ENCODE data around the gene NELL1.

NELL1 gene

GRCh38 chr11:20661850-20662249 lies 7.5 kb upstream of the NELL1 start:
- no peaks in the 10 kb centered on the region for H3K4me1 ChIP-seq (ENCODE audit: control insufficient read depth, insufficient read depth, low read length)

GRCh38 chr11:20668131-20668809 lies 1.1 kb upstream of the NELL1 start:
- Histone ChIP-seq H3K27me3 (ENCODE audit: control insufficient read depth in 1 of 2, insufficient read depth in 2 of 2, low read length in 2 of 2) (peaks cover 23 to 37% of the 10 kb centered on the region in 2 donors), H3K9ac (ENCODE audit: low read length in 2 of 2) (no peak overlapping the region), H3K4me3 (ENCODE audit: low read length in 2 of 2) (no peak overlapping the region)

More at GRCh38 chr11:20661850-20662249, 7.5 kb upstream of the NELL1 start:
- Histone ChIP-seq H3K9me3 (ENCODE audit: control insufficient read depth in 2 of 2, low read length in 2 of 2) (no peaks in the 10 kb centered on the region), H3K36me3 (ENCODE audit: control insufficient read depth in 2 of 2, insufficient read depth in 2 of 2, low read length in 2 of 2) (no peaks in the 10 kb centered on the region), H3K27me3 (ENCODE audit: control insufficient read depth in 1 of 2, insufficient read depth in 2 of 2, low read length in 2 of 2) (no peaks in the 10 kb centered on the region), H3K27ac (ENCODE audit: low read length) (no peak overlapping the region), H3K9ac (ENCODE audit: low read length in 2 of 2) (no peak overlapping the region), H3K4me3 (ENCODE audit: low read length in 2 of 2) (no peak overlapping the region)

GRCh38 chr11:20669820-20670684 lies 666 bp downstream of the NELL1 start:
- Histone ChIP-seq H3K4me1 (ENCODE audit: control insufficient read depth, insufficient read depth, low read length) (peaks cover 19% of the 10 kb centered on the region), H3K4me3 (ENCODE audit: low read length in 2 of 2) (peak overlapping the region; percentile 38 to 63), H3K36me3 (ENCODE audit: control insufficient read depth in 2 of 2, insufficient read depth in 2 of 2, low read length in 2 of 2) (no peaks in the 10 kb centered on the region), H3K9me3 (ENCODE audit: control insufficient read depth in 2 of 2, low read length in 2 of 2) (no peaks in the 10 kb centered on the region), H3K27me3 (ENCODE audit: control insufficient read depth in 1 of 2, insufficient read depth in 2 of 2, low read length in 2 of 2) (peaks cover 28 to 41% of the 10 kb centered on the region in 2 donors), H3K9ac (ENCODE audit: low read length in 2 of 2) (no peak overlapping the region), H3K27ac (ENCODE audit: low read length) (no peak overlapping the region)

More at GRCh38 chr11:20668131-20668809, 1.1 kb upstream of the NELL1 start:
- no peaks in the 10 kb centered on the region for H3K9me3 ChIP-seq (ENCODE audit: control insufficient read depth in 2 of 2, low read length in 2 of 2)
- H3K4me1 ChIP-seq (ENCODE audit: control insufficient read depth, insufficient read depth, low read length): peaks cover 19% of the 10 kb centered on the region
- no peak overlapping the region for H3K27ac ChIP-seq (ENCODE audit: low read length)
- no peaks in the 10 kb centered on the region for H3K36me3 ChIP-seq (ENCODE audit: control insufficient read depth in 2 of 2, insufficient read depth in 2 of 2, low read length in 2 of 2)

GRCh38 chr11:20670932-20671403 lies 1.6 kb downstream of the NELL1 start:
- H3K27ac ChIP-seq (ENCODE audit: low read length): no peak overlapping the region
- H3K9me3 ChIP-seq (ENCODE audit: control insufficient read depth in 2 of 2, low read length in 2 of 2): no peaks in the 10 kb centered on the region
- H3K27me3 ChIP-seq (ENCODE audit: control insufficient read depth in 1 of 2, insufficient read depth in 2 of 2, low read length in 2 of 2): peaks cover 30 to 41% of the 10 kb centered on the region in 2 donors
- H3K4me1 ChIP-seq (ENCODE audit: control insufficient read depth, insufficient read depth, low read length): peaks cover 19% of the 10 kb centered on the region
- peak overlapping the region in 1 of 2 donors; percentile 15 for H3K4me3 ChIP-seq (ENCODE audit: low read length in 2 of 2)
- no peaks in the 10 kb centered on the region for H3K36me3 ChIP-seq (ENCODE audit: control insufficient read depth in 2 of 2, insufficient read depth in 2 of 2, low read length in 2 of 2)
- H3K9ac ChIP-seq (ENCODE audit: low read length in 2 of 2): no peak overlapping the region

- Histone ChIP-seq H3K9ac (ENCODE audit: low read length in 2 of 2) (no peak overlapping the region), H3K36me3 (ENCODE audit: control insufficient read depth in 2 of 2, insufficient read depth in 2 of 2, low read length in 2 of 2) (no peaks in the 10 kb centered on the region), H3K4me3 (ENCODE audit: low read length in 2 of 2) (no peak overlapping the region), H3K27ac (ENCODE audit: low read length) (no peak overlapping the region), H3K4me1 (ENCODE audit: control insufficient read depth, insufficient read depth, low read length) (peaks cover 19% of the 10 kb centered on the region), H3K9me3 (ENCODE audit: control insufficient read depth in 2 of 2, low read length in 2 of 2) (no peaks in the 10 kb centered on the region), H3K27me3 (ENCODE audit: control insufficient read depth in 1 of 2, insufficient read depth in 2 of 2, low read length in 2 of 2) (peaks cover 32 to 41% of the 10 kb centered on the region in 2 donors)
These were observed 2.6 kb downstream of the NELL1 start for GRCh38 chr11:20671856-20672546.

- Histone ChIP-seq H3K36me3 (ENCODE audit: control insufficient read depth in 2 of 2, insufficient read depth in 2 of 2, low read length in 2 of 2) (no peaks in the 10 kb centered on the region), H3K27me3 (ENCODE audit: control insufficient read depth in 1 of 2, insufficient read depth in 2 of 2, low read length in 2 of 2) (peaks cover 32 to 41% of the 10 kb centered on the region in 2 donors), H3K9ac (ENCODE audit: low read length in 2 of 2) (no peak overlapping the region), H3K4me3 (ENCODE audit: low read length in 2 of 2) (no peak overlapping the region), H3K9me3 (ENCODE audit: control insufficient read depth in 2 of 2, low read length in 2 of 2) (no peaks in the 10 kb centered on the region), H3K27ac (ENCODE audit: low read length) (no peak overlapping the region), H3K4me1 (ENCODE audit: control insufficient read depth, insufficient read depth, low read length) (peaks cover 19% of the 10 kb centered on the region)
These were observed 3.2 kb downstream of the NELL1 start for GRCh38 chr11:20672575-20672974.

GRCh38 chr11:20676658-20677057 lies 7.3 kb downstream of the NELL1 start:
- no peaks in the 10 kb centered on the region for H3K9me3 ChIP-seq (ENCODE audit: control insufficient read depth in 2 of 2, low read length in 2 of 2)
- no peak overlapping the region for H3K9ac ChIP-seq (ENCODE audit: low read length in 2 of 2)
- H3K4me1 ChIP-seq (ENCODE audit: control insufficient read depth, insufficient read depth, low read length): no peaks in the 10 kb centered on the region
- no peak overlapping the region for H3K4me3 ChIP-seq (ENCODE audit: low read length in 2 of 2)
- no peak overlapping the region for H3K27ac ChIP-seq (ENCODE audit: low read length)
- peaks cover 7 to 17% of the 10 kb centered on the region in 2 donors for H3K27me3 ChIP-seq (ENCODE audit: control insufficient read depth in 1 of 2, insufficient read depth in 2 of 2, low read length in 2 of 2)
- H3K36me3 ChIP-seq (ENCODE audit: control insufficient read depth in 2 of 2, insufficient read depth in 2 of 2, low read length in 2 of 2): no peaks in the 10 kb centered on the region

- H3K27me3 ChIP-seq (ENCODE audit: control insufficient read depth in 1 of 2, insufficient read depth in 2 of 2, low read length in 2 of 2): no peaks in the 10 kb centered on the region
- H3K4me3 ChIP-seq (ENCODE audit: low read length in 2 of 2): no peak overlapping the region
- H3K9me3 ChIP-seq (ENCODE audit: control insufficient read depth in 2 of 2, low read length in 2 of 2): no peaks in the 10 kb centered on the region
- H3K36me3 ChIP-seq (ENCODE audit: control insufficient read depth in 2 of 2, insufficient read depth in 2 of 2, low read length in 2 of 2): no peaks in the 10 kb centered on the region
- H3K27ac ChIP-seq (ENCODE audit: low read length): no peak overlapping the region
- H3K4me1 ChIP-seq (ENCODE audit: control insufficient read depth, insufficient read depth, low read length): no peaks in the 10 kb centered on the region
- no peak overlapping the region for H3K9ac ChIP-seq (ENCODE audit: low read length in 2 of 2)
These were observed 19.4 kb downstream of the NELL1 start for GRCh38 chr11:20688761-20689160.

- H3K9me3 ChIP-seq (ENCODE audit: control insufficient read depth in 2 of 2, low read length in 2 of 2): peaks cover 0 to 1% of the 10 kb centered on the region in 2 donors
- no peaks in the 10 kb centered on the region for H3K27me3 ChIP-seq (ENCODE audit: control insufficient read depth in 1 of 2, insufficient read depth in 2 of 2, low read length in 2 of 2)
- no peaks in the 10 kb centered on the region for H3K4me1 ChIP-seq (ENCODE audit: control insufficient read depth, insufficient read depth, low read length)
- no peaks in the 10 kb centered on the region for H3K36me3 ChIP-seq (ENCODE audit: control insufficient read depth in 2 of 2, insufficient read depth in 2 of 2, low read length in 2 of 2)
- no peak overlapping the region for H3K27ac ChIP-seq (ENCODE audit: low read length)
- no peak overlapping the region for H3K9ac ChIP-seq (ENCODE audit: low read length in 2 of 2)
- no peak overlapping the region for H3K4me3 ChIP-seq (ENCODE audit: low read length in 2 of 2)
These were observed 38.5 kb downstream of the NELL1 start for GRCh38 chr11:20707876-20708275.

- Histone ChIP-seq H3K27me3 (ENCODE audit: control insufficient read depth in 1 of 2, insufficient read depth in 2 of 2, low read length in 2 of 2) (no peaks in the 10 kb centered on the region), H3K9ac (ENCODE audit: low read length in 2 of 2) (no peak overlapping the region), H3K4me3 (ENCODE audit: low read length in 2 of 2) (no peak overlapping the region), H3K9me3 (ENCODE audit: control insufficient read depth in 2 of 2, low read length in 2 of 2) (peaks cover 0 to 2% of the 10 kb centered on the region in 2 donors), H3K4me1 (ENCODE audit: control insufficient read depth, insufficient read depth, low read length) (no peaks in the 10 kb centered on the region), H3K27ac (ENCODE audit: low read length) (no peak overlapping the region), H3K36me3 (ENCODE audit: control insufficient read depth in 2 of 2, insufficient read depth in 2 of 2, low read length in 2 of 2) (no peaks in the 10 kb centered on the region)
These were observed 43.5 kb downstream of the NELL1 start for GRCh38 chr11:20712912-20713311.
